Stimulated activated CD4-positive, alpha-beta T cell treated with anti-CD3 and anti-CD28 coated beads, Interleukin-2, amount 100 ng/mL, for 48 hours (primary cell): ENCODE measurements around the gene AP1S3.
"Not testable (repeated sequence)": the region's sequence is repeated elsewhere in the genome, so short reads cannot be mapped to it uniquely, and the experiment has no call there.

Experiments
- DNase-seq, 2 donors: peaks; one replicate each; pipeline ENCODE4 v3.0.0-alpha.2; 2020

Gene AP1S3

DNA sequence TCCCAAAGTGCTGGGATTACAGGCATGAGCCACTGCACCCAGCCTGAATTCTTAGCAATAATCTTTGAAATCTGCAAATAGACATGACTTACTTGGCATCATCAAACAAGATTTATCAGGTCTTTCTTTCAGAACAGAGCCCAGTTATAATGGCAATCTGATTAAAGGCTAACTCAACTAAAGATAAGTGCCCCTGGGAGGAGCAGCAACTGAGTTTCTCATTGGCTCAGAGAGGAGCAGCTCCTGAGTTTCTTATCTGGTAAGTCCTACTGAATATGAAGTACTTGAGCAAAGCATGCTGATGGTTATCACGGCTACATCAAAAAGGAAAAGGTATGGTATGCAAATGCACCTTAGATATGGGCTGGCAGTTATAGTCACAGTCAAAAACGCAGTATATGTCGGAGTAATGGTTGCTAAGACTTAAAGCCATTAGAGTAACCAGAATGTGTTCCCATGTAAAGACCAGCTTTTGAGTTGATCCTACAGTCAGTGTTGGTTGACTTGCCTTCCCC, 15.0 kb upstream of the AP1S3 start:
- no peak for DNase-seq

DNA sequence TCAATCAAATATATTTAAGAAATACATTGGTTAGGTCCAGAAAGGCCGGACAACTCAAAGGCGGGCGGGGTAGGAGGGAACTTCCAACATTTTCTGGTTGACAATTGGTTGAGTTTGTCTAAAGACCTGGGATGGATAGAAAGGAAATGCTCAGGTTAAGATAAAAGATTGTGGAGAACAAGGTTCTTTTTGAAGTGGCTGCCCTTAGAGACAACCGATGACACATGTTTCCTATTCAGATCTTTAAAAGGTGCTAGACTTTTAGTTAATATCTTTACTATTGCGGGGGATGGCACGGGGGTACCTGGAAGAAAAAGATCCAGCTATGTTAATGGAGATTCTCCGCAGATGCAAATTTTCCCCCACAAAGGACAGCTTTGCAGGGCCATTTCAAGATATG, 10.0 kb upstream of the AP1S3 start:
- no peak for DNase-seq

DNA sequence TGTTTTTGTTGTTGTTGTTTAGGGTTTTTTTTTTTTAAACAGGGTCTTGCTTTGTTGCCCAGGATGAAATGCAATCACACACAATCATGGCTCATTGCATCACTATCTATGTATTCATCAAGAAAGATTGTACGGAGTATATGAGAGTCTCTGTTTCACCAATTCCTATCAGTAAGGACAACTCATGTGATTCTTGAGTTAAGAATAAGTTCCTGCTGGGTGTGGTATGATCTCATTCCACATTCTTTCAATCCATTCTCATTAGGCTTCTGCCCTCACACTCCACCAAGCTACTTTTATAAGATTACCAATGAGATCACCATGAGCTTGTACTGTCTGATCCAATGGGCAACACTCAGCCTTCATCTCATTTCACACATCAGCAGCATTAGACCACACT, 9.1 kb upstream of the AP1S3 start:
- DNase-seq = no peak

DNA sequence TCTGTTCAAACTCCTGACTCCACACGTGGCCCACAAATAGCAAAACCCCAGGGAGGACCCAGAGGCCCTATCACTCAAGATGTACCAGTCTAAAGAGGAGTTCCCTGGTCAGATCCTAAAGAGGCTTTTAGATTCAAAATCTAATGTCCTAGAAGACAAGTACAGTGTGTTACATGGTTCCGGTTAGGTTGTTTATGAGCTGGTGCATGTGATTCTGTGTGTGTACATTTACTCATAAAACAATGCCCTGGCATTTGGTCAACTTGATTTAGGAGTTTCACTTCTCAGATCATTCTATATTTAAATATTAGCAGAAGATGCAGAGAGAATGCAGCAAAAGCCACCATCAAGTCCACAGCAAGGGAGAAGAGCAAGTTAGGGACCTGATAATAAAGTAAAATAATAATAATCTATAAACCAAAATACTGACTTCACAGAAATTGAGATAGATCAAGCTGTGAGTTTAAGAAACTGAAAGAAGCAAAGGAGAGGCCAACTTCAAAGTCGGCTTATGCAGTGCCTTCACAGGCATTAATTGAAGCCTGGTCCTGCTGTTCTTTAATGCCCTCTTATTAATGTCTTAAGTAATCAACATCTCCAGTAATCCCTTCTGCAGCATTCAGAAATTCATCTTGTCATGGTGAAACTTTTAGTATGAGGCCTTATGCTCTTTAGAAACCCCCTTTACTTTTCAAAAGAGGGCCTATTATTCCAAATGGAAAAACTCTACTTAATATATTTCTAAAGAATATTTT, 4.2 kb upstream of the AP1S3 start:
- DNase-seq = no peak

DNA sequence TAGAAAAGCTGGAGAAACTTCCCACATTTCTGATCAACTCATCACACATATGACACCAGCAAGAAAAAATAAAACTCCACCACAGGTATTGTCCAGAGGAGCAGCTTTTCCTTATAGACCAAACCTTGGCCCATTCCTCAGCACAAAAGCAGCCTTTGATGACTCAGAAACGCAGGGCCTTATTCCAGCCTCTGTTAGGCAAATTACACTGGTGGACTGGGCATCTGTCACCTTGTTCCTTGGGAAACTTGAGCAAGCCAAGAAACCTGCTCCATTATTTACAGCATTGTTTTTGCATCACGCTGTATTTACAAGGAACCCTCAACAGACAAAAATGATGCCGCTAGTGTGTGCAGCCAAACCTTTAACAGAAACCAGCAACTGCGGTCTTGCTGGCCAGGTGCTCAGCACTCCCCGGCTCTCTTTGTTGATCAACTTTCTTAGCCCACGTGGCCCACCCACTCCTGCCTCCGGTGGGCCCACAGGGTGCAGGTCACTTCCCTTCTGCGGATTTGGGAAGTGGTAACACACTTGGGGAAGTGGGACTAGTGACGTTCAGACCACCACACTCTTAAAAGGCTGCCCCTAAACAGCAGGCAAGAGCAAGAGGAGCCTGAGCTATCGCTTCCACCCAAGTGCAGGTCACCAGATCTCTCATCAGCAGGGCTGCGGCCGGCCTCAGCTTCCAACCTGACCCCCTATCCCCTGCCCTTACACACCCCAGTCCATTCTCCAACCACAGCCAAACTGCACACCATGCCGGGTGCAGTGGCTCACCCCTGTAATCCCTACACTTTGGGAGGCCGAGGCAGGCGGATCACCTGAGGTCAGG, 1.5 kb downstream of the AP1S3 start:
- DNase-seq = no peak

DNA sequence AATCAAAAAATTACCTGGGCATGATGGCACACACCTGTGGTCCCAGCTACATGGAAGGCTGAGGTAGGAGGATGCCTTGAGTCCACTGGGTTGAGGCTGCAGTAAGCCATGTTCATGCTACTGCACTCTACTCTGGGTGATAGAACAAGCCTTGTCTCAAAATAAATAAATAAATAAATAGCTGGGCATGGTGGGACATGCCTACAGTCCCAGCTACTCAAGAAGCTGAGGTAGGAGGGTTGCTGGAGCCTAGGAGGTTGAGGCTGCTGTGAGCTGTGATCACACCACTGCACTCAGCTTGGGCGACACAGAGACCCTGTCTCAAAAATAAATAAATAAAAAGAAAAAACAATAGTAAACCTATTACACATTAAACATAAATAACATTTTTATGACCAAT, 3.0 kb downstream of the AP1S3 start:
- no peak for DNase-seq

DNA sequence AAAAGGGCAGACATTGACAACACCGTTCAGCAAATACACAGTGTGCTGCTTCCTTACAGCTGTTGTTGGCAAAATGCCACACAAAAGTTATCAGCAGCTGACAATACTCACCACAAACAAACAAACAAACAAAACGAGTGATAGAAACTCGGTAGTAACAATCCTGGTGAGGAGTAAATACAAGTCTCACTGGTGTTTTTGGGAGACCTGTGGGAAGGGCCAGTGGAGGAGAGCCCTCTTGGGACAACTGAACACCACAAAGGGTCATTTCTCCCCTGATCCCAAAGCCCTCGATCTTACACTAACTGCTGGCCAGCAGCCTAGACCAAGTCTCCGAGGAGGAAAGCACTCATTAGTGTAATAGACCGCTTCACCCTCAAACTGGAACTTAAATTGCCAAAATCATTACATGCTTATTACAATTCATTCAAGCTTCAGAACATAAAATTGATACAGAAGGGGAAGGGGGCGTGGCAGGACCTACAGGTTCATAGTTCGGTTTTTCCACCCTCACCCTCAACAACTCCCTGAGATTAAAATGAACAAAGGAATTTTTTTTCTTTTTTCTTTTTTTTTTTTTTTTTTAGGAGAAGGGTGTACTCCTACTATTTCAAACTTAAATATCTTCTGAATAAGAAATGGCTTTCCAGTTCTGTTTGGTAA, 5.0 kb downstream of the AP1S3 start:
- no peak for DNase-seq

DNA sequence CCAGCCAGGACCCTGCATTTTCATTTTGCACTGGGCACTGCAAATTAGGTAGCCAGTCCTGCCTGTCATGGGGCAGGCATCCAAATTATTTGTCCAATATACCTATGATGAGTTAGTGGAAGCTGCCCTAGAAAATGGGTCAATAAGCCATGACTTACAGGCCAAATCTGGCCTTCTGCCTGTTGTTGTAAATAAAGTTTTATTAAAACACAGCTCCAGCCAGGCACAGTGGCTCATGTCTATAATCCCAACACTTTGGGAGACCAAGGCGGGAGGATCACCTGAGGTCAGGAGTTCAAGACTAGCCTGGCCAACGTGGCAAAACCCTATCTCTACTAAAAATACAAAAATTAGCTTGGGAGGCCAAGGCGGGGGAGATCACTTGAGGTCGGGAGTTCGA, 8.3 kb downstream of the AP1S3 start:
- no peak for DNase-seq

DNA sequence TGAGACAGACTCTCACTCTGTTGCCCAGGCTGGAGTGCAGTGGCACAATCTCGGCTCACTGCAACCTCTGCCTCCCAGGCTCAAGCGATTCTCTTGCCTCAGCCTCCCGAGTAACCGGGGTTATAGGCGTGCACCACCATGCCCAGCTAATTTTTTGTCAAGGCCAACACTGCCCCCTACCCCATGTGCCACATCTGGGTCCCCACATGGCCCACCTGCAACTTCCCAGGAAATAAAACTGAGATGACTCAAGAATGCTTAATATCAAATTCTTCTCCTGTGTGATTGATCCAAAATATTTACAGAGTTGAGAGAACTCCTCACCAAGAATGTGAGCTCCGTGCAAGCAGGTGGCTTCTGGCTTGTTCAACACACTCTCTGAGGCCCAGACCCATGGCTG, 9.1 kb downstream of the AP1S3 start:
- no peak for DNase-seq

DNA sequence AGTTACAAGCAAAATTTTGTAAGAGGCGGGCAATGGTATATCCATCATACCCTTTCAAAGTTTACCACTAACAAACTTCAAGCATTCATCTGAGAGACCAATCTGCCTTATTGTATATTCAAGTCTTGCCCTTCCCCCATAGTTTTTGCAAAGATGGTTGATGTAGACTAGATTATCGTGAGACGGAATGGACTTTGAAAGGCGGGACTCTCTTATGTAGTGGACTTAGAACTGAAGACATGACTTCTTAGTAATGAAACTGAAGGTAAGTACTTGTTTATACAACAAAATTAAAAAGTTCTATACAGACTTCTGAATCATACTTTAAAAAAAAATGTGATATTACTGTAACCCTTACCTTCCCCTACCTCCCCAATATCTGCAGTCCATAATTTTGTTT, 10.4 kb downstream of the AP1S3 start:
- no peak for DNase-seq

DNA sequence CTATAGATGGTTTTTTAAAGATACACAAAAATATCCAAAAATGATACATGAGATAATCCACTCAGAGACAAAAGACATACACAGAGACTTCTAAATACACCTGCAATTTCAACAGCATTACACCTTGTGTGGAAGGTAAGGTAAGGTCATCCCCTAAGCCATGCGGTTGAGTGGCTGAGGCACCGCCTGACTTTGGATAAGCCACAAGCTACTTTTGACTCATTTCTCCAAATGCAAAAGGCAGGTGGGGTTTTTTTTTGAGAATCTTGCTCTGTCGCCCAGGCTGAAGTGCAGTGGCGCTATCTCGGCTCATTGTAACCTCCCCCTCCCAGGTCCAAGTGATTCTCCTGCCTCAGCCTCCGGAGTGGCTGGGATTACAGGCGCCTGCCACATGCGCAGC, 13.1 kb downstream of the AP1S3 start:
- DNase-seq = no peak

DNA sequence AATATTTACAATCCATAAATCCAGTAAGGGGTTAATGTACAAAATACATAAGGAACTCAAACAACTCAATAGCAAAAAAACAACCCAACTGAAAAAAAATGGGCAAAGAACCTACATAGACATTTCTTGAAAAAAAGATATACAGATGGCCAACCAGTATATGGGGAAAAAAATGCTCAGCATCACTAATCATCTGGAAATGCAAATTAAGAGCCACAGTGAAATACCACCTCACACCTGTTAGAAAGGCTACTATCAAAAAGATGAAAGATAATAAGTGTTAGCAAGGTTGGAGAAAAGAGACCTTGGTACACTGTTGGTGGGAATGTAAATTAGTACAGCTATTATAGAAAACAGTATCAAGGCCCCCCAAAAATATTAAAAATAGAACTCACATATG, 14.6 kb downstream of the AP1S3 start:
- no peak for DNase-seq

DNA sequence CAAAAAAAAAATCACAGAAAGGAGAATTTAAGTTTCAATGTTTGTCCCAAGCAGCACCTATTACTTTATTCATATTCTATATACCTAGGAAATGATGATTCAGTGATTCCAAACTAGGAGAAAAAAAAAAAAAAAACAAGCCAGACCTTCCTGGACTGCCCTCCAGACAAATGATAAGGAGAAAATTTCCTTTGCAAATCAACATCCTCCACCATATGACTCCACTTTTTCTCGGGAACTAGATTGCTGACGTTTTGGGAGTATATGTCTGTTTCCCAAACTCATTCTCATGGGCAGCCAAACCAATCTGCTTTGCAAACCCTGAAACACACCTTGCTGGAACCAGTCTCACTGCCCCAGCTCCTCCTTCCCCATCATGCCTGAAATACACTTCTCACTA, 16.8 kb downstream of the AP1S3 start:
- no peak for DNase-seq

DNA sequence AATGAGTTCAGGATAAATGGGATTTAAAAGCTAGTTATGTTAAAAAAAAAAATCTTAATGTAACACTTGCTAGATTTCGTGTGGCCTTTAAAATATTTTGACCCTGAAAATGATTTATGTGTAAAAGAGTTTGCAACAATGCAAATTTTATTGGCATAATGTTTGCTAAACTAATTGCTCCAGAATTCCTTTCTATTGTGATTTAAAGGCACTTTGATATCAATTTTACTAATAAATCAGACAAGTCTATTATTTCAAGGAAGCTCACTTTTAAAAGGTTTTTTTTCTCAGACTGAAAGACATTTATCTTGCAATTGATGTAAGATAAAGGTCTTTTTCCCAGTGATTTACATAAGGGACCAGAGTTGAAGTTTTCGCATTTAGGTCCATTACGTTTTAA, 17.5 kb downstream of the AP1S3 start:
- DNase-seq = no peak

DNA sequence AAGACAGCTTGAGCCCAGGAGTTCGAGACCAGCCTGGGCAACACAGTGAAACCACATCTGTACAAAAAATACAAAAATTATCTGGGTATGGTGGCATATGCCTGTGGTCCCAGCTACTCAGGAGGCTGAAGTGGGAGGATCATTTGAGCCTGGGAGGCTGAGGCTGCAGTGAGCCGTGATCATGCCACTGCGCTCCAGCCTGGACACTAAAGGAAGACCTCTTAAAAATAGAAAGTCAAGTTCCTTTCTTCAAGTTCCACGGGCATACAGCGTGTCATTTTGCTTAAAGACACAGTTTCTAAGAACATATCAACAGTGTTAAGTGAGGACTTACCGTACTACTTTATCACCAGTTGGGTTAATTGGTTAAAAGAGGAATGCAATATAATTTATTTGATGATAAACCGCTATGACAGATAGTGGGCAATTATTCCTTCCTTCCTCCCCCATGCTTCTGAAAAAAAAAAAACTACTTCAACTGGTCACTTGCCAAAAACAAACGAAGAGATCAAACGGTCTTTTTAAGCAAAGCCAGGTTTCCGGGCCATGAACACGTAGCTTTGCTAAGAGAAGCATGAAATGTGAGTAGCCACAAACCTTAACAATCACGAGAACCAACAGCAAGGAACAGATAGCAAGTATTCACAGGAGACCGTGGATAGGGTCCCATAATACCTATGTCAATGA, 21.4 kb downstream of the AP1S3 start:
- DNase-seq = no peak

DNA sequence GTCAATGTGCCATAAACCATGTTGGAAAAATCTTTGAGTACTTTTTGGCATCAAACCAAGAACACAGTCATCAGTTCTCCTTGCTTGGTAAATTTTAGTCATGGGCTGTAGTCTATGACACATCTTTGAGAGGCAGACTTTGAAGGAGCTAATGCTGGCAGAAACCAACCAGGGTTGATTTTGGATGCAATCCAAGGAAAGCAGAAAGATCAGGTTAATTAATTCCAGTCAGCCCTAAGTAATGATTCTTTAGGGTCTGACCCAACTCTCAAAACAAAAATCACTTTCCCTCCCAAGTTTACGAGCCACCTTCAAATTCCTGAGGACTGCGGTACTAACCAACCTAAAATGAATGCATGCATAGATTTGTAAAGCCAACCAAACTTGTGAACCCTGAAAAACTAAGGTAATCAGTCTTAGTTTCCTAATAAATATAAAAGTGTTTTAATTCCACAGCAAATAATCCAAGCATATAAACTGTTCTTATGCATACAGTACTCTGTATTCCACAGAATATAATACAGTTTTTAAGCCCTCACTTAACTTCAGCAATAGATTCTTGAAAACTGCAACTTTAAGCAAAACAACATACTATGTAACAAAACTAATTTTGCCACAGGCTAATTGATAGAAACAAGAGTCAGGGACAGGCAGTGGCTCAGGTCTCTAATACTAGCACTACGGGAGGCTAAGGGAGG, 22.0 kb downstream of the AP1S3 start:
- DNase-seq = no peak

DNA sequence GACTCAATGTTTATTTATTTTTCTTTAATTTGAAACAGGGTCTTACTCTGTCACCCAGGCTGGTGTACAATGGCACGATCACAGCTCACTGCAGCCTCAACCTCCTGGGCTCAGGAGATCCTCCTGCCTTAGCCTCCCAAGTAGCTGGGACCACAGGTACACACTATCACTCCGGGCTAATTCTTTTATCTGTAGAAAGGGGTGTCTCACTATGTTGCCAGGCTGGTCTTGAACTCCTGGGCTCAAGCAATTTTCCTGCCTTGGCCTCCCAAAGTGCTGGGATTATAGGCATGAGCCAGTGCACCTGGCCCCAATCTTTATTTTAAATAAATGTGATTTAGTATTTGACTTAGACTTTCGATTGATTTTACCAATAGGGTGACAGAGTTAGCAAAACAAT, 22.6 kb downstream of the AP1S3 start:
- not testable (repeated sequence) for DNase-seq

DNA sequence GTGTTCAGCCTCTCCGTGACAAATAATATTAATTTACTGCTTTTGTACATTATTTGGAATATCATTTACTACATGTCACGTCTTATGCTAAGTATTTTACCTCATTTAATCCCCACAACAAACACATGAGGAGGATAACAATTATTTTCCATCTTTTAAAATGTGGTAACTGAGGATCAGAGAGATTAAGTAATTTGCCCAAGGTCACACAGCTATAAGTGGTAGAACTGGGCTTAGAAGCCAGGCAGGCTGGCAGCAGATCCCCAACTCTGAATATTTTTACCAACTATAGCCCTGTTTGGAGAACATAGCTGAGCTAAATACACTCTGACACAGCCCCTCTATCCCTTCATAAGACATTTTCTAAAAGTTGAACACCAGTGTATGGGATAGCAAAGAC, 24.1 kb downstream of the AP1S3 start:
- no peak for DNase-seq

DNA sequence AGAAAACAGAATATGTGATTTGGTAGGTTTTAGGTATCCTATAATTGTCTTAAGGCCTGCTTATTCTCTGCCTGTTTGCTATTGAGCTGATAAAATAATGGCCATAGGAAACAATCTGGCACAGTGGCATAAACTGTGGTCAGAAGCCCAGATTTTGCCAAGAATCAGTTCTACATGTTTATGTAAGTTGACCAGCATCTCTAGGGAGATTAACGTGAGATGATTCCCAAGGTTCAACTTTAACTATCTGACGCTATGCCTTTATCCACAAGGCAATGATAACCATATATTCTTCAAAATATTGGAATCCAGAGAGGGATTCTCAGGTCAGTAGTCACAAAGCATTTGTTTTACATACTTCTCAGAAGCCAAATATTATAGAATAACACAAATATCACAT, 25.6 kb downstream of the AP1S3 start:
- DNase-seq = no peak

DNA sequence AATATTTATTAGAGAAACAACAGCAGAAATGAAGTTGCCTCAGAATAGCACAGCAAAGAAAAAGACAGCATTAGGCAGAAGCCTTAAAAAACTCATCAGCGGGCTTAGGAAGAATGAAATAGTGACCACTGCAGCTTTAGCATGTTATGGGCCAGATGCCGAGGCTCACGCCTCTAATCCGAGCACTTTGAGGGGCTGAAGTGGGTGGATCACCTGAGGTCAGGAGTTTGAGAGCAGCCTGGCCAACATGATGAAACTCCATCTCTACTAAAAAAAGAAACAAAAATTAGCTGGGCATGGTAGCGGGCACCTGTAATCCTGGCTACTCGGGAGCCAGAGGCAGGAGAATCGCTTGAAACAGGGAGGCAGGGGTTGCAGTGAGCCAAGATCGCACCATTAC, 32.4 kb downstream of the AP1S3 start:
- DNase-seq = no peak

DNA sequence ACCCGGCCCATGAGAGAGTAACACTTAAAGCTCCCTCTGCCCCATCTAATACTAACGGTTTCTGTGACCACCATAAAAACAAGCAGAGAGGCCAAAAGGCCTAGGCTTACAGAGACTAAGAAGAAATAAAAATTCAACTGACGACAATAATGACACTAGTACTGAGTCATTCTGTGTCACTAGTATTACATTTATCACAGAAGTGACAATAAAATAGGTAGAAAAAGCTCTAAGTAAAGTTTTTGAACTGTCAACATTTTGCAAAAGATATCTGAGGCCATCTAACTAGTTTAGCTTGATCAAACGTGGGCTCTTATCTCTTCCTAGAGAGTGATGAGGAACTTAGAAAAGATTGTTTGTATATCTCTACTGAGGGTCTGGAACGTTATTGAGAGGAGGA, 35.6 kb downstream of the AP1S3 start:
- no peak for DNase-seq

DNA sequence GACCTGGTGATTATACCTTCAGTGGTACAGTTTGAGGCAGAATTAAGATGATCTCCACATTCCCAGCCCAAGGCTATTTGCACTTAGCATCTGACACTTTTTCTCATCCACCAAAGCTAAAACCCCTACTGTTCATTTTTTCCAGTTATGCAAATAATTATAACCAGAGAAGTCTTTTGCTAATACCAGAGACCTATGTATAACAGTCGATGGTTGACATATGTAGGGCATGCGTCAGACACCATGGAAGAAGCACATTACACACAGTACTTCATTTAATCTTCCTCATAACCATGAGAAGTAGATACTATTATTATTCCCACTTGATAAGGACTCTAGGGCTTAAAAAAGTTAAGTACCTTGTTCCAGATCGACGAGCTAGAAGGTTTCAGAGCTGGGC, 36.5 kb downstream of the AP1S3 start:
- no peak for DNase-seq
